ENCODE results near the gene TMEM215. TPM values are rescaled to one million over a fixed set of nuclear protein-coding genes. Genes with fewer than 3 reads are reported as not detected.

TMEM215 gene
- polyA plus RNA-seq, 2 of the 4 experiments (the other 2 are of a cell fraction), result 0.03 TPM; not detected in 1

DNA sequence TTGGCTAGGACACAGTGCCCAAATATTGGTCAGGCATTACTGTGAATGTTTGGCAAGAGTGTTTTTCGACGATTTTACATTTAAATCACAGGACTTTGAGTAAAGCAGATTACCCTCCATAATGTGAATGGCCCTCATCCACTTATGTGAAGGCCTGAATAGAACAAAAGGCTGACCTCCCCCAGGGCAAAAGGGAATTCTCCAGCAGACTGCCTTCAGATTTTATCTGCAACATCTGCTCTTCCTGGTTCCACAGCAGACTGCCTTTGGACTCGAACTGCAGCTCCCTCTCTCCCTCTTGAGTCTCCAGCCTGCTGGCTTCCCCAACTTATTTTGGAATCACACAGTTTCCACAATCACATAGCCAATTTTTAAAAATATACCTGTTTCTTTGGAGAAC is 7.1 kb upstream of the TMEM215 start:
- Histone ChIP-seq H3K9me3 (0 out of 3 replicates have a peak, but pooled peaks cover 7% of the 10 kb centered on the region), H3K27ac (no peak overlapping the region), H3K4me3 (no peak overlapping the region), H3K4me2 (no peak overlapping the region), H3K4me1 (no peaks in the 10 kb centered on the region)
- POLR2A ChIA-PET, result no interaction called here
- DNase-seq (ENCODE audit: low read depth in 1 of 2, low spot score in 1 of 2) (no peak), FAIRE-seq (no peak), ATAC-seq (no peak)
- CTCF ChIA-PET, result no interaction called here
- 0% methylated on average over 3 of the region's 3 CpGs for WGBS (ENCODE audit: missing lambda C conversion rate)
- no peak for TF ChIP-seq HOXA7 (CRISPR knock-in tag; IDR thresholded peaks at IDR 0.05)
- no peak for TF ChIP-seq SMC3 (IDR thresholded peaks at IDR 0.05)
- TF ChIP-seq, protein P1, sequence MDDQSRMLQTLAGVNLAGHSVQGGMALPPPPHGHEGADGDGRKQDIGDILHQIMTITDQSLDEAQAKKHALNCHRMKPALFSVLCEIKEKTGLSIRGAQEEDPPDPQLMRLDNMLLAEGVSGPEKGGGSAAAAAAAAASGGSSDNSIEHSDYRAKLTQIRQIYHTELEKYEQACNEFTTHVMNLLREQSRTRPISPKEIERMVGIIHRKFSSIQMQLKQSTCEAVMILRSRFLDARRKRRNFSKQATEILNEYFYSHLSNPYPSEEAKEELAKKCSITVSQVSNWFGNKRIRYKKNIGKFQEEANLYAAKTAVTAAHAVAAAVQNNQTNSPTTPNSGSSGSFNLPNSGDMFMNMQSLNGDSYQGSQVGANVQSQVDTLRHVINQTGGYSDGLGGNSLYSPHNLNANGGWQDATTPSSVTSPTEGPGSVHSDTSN (IDR thresholded peaks at IDR 0.05), result no peak
- no peak for TF ChIP-seq POLR2A (IDR thresholded peaks at IDR 0.05; ENCODE audit: low read length)
- no peak for TF ChIP-seq CBX2 (IDR thresholded peaks at IDR 0.05; ENCODE audit: borderline replicate concordance, low read depth)
- no peak for TF ChIP-seq JUN (IDR thresholded peaks at IDR 0.05)
- TF ChIP-seq, protein P2, sequence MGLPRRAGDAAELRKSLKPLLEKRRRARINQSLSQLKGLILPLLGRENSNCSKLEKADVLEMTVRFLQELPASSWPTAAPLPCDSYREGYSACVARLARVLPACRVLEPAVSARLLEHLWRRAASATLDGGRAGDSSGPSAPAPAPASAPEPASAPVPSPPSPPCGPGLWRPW (IDR thresholded peaks at IDR 0.05), result no peak
- no peak for TF ChIP-seq RARB (CRISPR knock-in tag; IDR thresholded peaks at IDR 0.05)
- no peak for TF ChIP-seq ESRRA (IDR thresholded peaks at IDR 0.05; ENCODE audit: borderline replicate concordance, low read length)
- TF ChIP-seq GATA3 (IDR thresholded peaks at IDR 0.05; ENCODE audit: borderline replicate concordance), result no peak
- TF ChIP-seq, protein P3, sequence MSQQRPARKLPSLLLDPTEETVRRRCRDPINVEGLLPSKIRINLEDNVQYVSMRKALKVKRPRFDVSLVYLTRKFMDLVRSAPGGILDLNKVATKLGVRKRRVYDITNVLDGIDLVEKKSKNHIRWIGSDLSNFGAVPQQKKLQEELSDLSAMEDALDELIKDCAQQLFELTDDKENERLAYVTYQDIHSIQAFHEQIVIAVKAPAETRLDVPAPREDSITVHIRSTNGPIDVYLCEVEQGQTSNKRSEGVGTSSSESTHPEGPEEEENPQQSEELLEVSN (IDR thresholded peaks at IDR 0.05; ENCODE audit: borderline replicate concordance, low read depth), result no peak
- TF ChIP-seq PHF8 (IDR thresholded peaks at IDR 0.05; ENCODE audit: borderline replicate concordance, low read depth), result no peak

DNA sequence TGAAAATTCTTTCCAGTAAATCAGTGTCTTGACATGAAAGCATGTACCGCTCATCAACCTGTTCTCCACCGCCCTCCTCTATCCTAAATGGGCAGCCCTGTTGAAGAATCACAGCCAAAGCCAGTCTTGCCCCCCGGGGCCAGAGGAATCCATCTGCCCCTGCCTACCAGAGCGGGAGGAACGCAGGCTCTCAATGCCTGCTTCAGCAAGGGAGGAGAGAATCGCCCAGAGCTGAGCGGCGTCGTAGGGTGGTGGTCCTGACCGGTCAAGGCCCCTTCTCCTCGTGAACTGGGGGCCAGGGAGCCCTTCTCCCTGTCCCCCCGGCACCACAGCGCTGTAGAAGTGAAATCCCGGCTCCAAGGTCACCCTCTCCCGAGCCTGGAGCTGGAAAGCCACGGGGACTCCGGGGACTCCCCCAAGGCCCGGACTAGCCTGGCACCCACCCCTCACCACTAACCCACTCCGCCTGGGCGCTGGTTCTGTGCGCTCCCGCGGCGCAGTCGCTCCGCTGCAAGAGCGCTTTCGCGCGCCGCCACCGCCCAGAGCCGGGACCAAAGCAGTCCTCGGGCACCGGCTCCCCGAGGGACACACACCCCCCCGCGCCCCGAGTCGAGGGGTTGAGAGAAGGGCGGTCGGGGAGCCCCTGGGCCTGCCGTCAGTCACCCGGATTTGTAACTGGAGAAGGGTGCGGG is 718 bp upstream of the TMEM215 start:
- Histone ChIP-seq H3K27ac (no peak overlapping the region), H3K4me3 (peak overlapping the region; percentile 32; the same call in 1 of the 3 replicates), H3K4me2 (peak overlapping the region; percentile 63), H3K4me1 (peaks cover 6% of the 10 kb centered on the region; the same call in 1 of the 3 replicates), H3K9me3 (no peaks in the 10 kb centered on the region)
- peak; percentile 30 to 64; a peak in 4 of 6 replicates for ATAC-seq
- 21% methylated on average over 14 of the region's 45 CpGs for WGBS (ENCODE audit: missing lambda C conversion rate)
- no peak for FAIRE-seq
- TF ChIP-seq CEBPB (IDR thresholded peaks at IDR 0.05), result no peak
- TF ChIP-seq, protein P4, sequence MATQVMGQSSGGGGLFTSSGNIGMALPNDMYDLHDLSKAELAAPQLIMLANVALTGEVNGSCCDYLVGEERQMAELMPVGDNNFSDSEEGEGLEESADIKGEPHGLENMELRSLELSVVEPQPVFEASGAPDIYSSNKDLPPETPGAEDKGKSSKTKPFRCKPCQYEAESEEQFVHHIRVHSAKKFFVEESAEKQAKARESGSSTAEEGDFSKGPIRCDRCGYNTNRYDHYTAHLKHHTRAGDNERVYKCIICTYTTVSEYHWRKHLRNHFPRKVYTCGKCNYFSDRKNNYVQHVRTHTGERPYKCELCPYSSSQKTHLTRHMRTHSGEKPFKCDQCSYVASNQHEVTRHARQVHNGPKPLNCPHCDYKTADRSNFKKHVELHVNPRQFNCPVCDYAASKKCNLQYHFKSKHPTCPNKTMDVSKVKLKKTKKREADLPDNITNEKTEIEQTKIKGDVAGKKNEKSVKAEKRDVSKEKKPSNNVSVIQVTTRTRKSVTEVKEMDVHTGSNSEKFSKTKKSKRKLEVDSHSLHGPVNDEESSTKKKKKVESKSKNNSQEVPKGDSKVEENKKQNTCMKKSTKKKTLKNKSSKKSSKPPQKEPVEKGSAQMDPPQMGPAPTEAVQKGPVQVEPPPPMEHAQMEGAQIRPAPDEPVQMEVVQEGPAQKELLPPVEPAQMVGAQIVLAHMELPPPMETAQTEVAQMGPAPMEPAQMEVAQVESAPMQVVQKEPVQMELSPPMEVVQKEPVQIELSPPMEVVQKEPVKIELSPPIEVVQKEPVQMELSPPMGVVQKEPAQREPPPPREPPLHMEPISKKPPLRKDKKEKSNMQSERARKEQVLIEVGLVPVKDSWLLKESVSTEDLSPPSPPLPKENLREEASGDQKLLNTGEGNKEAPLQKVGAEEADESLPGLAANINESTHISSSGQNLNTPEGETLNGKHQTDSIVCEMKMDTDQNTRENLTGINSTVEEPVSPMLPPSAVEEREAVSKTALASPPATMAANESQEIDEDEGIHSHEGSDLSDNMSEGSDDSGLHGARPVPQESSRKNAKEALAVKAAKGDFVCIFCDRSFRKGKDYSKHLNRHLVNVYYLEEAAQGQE (IDR thresholded peaks at IDR 0.05), result no peak
- TF ChIP-seq CBX8 (IDR thresholded peaks at IDR 0.05), result no peak
- no peak for TF ChIP-seq KDM5A (IDR thresholded peaks at IDR 0.05)
- no peak for TF ChIP-seq RAD21 (conservative IDR thresholded peaks at IDR 0.05 in 1 of 2, IDR thresholded peaks at IDR 0.05 in 1 of 2)
- TF ChIP-seq ZC3H11A (IDR thresholded peaks at IDR 0.05), result no peak
- ChIA-PET CTCF (interaction anchor here (1.0 to 4.1 kb wide), 2 partner anchors 193 to 207 kb away, joined by 3 to 19 read pairs; no protein-coding TSS in a partner anchor), POLR2A (no interaction called here)
- DNase-seq (ENCODE audit: low read depth in 1 of 2, low spot score in 1 of 2), result no peak

DNA sequence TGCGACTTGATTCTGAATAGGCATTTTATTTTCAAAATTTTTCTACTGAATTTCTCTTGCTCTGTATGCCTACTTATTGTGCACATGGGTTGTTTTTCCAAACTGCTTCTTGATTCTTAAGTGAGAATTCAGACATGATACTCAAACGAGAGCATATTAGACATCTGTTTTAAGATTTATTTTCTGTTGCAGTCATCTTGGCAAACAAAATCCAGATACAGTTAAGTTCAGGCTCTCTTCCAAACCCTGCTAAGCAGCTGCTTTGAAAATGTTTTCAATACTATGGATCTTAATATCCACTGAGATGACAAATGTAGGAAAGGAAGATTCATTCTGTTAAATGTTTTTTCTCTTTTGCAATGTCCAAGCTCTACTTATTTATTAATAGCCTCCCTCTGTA is 4.5 kb downstream of the TMEM215 start:
- DNase-seq (ENCODE audit: low read depth in 1 of 2, low spot score in 1 of 2), result no peak
- Histone ChIP-seq H3K9me3 (no peaks in the 10 kb centered on the region), H3K27ac (no peak overlapping the region), H3K4me3 (no peak overlapping the region), H3K4me2 (no peak overlapping the region), H3K4me1 (peaks cover 6% of the 10 kb centered on the region; the same call in 1 of the 3 replicates)
- ATAC-seq, result no peak
- TF ChIP-seq, protein P5, sequence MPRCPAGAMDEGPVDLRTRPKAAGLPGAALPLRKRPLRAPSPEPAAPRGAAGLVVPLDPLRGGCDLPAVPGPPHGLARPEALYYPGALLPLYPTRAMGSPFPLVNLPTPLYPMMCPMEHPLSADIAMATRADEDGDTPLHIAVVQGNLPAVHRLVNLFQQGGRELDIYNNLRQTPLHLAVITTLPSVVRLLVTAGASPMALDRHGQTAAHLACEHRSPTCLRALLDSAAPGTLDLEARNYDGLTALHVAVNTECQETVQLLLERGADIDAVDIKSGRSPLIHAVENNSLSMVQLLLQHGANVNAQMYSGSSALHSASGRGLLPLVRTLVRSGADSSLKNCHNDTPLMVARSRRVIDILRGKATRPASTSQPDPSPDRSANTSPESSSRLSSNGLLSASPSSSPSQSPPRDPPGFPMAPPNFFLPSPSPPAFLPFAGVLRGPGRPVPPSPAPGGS (IDR thresholded peaks at IDR 0.05), result no peak
- TF ChIP-seq RCOR1 (IDR thresholded peaks at IDR 0.05; ENCODE audit: low read depth, low read length) (no peak), RAD21 (conservative IDR thresholded peaks at IDR 0.05 in 1 of 2, IDR thresholded peaks at IDR 0.05 in 1 of 2) (no peak), NFE2L2 (conservative IDR thresholded peaks at IDR 0.05; ENCODE audit: low read length) (no peak)
- ChIA-PET POLR2A (no interaction called here), CTCF (no interaction called here)
- 11% methylated on average over 2 of the region's 2 CpGs for WGBS (ENCODE audit: missing lambda C conversion rate)
- no peak for FAIRE-seq
